Type B pancreatic cell (in vitro differentiated cells): ENCODE results near the gene MISP. TPM values are rescaled to one million over a fixed set of nuclear protein-coding genes. Genes with fewer than 3 reads are reported as not detected.

Source experiments
- DNase-seq: peaks from one replicate; pipeline ENCODE4 v3.0.0; 2021; ENCODE audit warnings: mixed read lengths; ENCODE audit not compliant: unreplicated experiment; ENCODE audit errors: extremely low spot score
- H3K27ac Mint-ChIP-seq: 2 replicates; pipeline ENCODE4 v1.8.0; 2021; ENCODE audit warnings: mild to moderate bottlenecking, mixed read lengths
- H3K27me3 Mint-ChIP-seq: 2 replicates; pipeline ENCODE4 v1.8.0; 2021; ENCODE audit warnings: mixed read lengths
- H3K36me3 Mint-ChIP-seq: 2 replicates; pipeline ENCODE4 v1.8.0; 2021; ENCODE audit warnings: mixed read lengths
- H3K4me1 Mint-ChIP-seq: one replicate; pipeline ENCODE4 v1.8.0; 2021; ENCODE audit warnings: mixed read lengths; ENCODE audit not compliant: unreplicated experiment
- H3K4me3 Mint-ChIP-seq: 2 replicates; pipeline ENCODE4 v1.8.0; 2021; ENCODE audit warnings: mild to moderate bottlenecking, mixed read lengths
- H3K9me3 Mint-ChIP-seq: 2 replicates; pipeline ENCODE4 v1.8.0; 2021; ENCODE audit warnings: mixed read lengths
- total RNA-seq: library from RNA; stranded (reverse); gene quantifications from 2 replicates; pipeline ENCODE4 v1.2.1, GENCODE V29; 2021; ENCODE audit warnings: low replicate concordance
- TF ChIP-seq, protein P1 (sequence below): fragments of 200-600 bp; sonication (generic); conservative IDR thresholded peaks from 2 replicates; pipeline ENCODE4 v1.5.0; 2021; ENCODE audit warnings: antibody characterized with exemption, mild to moderate bottlenecking

The MISP gene
- total RNA-seq, 1 donor from 2014 or later = 9.4 TPM

DNA sequence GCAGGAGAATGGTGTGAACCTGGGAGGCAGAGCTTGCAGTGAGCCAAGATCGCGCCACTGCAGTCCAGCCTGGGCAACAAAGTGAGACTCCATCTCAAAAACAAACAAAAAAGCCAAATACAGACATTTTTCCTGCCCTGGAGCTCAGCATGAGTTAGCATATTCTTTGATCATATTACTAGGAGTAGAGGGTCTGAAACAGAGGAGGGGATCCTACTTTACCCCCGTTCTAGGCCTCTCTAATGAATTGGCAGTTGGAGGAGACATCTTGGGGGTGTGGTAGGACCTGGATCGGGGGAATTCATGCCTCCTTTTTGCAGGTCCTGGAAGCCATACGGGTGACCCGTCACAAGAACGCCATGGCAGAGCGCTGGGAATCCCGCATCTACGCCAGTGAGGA lies 12.3 kb downstream of the MISP start:
- H3K27ac Mint-ChIP-seq = no peak overlapping the region
- TF ChIP-seq, protein P1, sequence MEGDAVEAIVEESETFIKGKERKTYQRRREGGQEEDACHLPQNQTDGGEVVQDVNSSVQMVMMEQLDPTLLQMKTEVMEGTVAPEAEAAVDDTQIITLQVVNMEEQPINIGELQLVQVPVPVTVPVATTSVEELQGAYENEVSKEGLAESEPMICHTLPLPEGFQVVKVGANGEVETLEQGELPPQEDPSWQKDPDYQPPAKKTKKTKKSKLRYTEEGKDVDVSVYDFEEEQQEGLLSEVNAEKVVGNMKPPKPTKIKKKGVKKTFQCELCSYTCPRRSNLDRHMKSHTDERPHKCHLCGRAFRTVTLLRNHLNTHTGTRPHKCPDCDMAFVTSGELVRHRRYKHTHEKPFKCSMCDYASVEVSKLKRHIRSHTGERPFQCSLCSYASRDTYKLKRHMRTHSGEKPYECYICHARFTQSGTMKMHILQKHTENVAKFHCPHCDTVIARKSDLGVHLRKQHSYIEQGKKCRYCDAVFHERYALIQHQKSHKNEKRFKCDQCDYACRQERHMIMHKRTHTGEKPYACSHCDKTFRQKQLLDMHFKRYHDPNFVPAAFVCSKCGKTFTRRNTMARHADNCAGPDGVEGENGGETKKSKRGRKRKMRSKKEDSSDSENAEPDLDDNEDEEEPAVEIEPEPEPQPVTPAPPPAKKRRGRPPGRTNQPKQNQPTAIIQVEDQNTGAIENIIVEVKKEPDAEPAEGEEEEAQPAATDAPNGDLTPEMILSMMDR = no peak
- H3K4me3 Mint-ChIP-seq = no peak overlapping the region
- H3K36me3 Mint-ChIP-seq = no peaks in the 10 kb centered on the region
- peaks cover 3% of the 10 kb centered on the region for H3K4me1 Mint-ChIP-seq
- DNase-seq = no peak
- H3K27me3 Mint-ChIP-seq = no peaks in the 10 kb centered on the region
- no peaks in the 10 kb centered on the region for H3K9me3 Mint-ChIP-seq

DNA sequence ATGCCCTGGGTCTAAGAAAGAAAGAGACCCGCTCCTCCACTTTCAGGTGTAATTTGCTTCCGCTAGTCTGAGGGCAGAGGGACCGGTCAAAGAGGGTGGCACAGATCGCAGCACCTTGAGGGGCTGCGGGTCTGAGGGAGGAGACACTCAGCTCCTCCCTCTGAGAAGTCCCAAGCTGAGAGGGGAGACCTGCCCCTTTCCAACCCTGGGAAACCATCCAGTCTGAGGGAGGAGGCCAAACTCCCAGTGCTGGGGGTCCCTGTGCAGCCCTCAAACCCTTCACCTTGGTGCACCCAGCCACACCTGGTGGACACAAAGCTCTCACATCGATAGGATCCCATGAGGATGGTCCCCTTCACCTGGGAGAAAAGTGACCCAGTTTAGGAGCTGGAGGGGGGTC lies 13.0 kb downstream of the MISP start:
- Mint-ChIP-seq H3K27me3 (no peaks in the 10 kb centered on the region), H3K4me1 (peaks cover 6% of the 10 kb centered on the region), H3K36me3 (no peaks in the 10 kb centered on the region), H3K4me3 (no peak overlapping the region), H3K27ac (no peak overlapping the region), H3K9me3 (no peaks in the 10 kb centered on the region)
- TF ChIP-seq, protein P1 = no peak
- DNase-seq = no peak

DNA sequence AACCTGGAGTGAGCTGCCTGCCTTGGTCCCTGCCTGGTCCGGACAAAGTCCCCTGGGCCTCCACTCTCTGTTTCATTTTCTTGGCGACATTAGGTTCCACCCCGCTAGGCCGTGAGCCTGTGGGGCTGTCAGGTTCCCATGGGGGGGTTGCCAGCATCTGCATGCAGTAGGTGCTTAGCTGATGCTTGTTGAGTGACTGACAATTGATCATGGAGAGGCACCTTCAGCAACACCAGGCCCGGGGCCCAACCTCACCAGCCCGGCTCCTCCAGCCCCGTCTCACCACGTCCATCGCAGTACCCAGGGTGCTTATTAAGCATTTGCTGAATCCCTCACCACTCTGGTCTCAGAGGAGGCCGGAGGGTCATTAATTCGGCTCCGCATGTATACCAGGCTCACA lies 13.4 kb downstream of the MISP start:
- Mint-ChIP-seq H3K27me3 (no peaks in the 10 kb centered on the region), H3K9me3 (no peaks in the 10 kb centered on the region)
- TF ChIP-seq, protein P1 = no peak

DNA sequence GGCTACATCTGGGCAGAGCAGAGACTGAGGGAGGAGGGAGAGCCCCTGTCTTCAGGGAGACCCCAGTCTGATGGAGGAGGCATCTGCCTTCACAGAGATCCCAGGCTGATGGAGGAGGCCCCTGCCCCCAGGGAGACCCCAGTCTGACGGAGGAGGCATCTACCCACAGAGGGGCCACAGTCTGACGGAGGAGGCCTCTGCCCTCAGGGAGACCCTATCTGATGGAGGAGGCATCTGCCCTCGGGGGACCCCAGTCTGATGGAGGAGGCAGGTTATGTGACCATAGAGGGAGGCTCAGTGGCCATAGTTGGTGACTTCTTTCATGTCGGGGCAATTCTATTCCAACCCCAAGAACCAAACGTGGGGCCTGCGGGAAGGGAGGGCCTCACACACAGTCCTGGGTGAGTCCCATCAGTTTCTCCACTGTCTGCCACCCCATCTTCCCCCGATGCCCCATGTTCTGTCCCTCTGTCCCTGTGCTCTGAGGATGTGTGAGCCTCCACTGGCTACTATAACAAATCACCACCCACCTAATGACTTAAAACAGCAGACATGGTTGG lies 14.3 kb downstream of the MISP start:
- no peak overlapping the region for H3K27ac Mint-ChIP-seq
- no peaks in the 10 kb centered on the region for H3K36me3 Mint-ChIP-seq
- no peak overlapping the region for H3K4me3 Mint-ChIP-seq

More for the DNA sequence above, 13.4 kb downstream of the MISP start:
- H3K4me3 Mint-ChIP-seq = no peak overlapping the region
- H3K4me1 Mint-ChIP-seq = peaks cover 6% of the 10 kb centered on the region
- DNase-seq = no peak
- H3K36me3 Mint-ChIP-seq = no peaks in the 10 kb centered on the region
- H3K27ac Mint-ChIP-seq = no peak overlapping the region

DNA sequence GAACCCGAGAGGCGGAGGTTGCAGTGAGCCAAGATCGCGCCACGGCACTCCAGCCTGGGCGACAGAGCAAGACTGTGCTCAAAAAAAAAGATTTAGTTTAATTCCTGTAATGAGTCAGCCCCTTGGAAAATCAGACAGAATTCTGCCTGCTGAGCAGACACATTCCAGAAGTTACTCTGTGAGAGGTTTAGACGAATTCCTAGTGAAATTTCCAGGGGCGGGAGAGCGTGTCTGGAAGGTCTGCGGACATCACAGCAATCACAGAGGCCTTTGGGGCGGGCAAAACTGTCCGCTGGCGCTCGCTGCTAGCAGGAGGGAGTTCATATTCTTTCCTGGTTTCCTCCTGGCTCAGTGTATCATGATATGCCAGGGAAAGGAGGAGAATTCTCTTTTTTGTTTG lies 17.5 kb downstream of the MISP start:
- DNase-seq = no peak
- no peaks in the 10 kb centered on the region for H3K9me3 Mint-ChIP-seq
- peaks cover 3% of the 10 kb centered on the region for H3K4me1 Mint-ChIP-seq
- H3K4me3 Mint-ChIP-seq = no peak overlapping the region
- no peaks in the 10 kb centered on the region for H3K27me3 Mint-ChIP-seq
- TF ChIP-seq, protein P1 = no peak
- peak overlapping the region; percentile 48 for H3K27ac Mint-ChIP-seq
- H3K36me3 Mint-ChIP-seq = no peaks in the 10 kb centered on the region

More for the DNA sequence above, 14.3 kb downstream of the MISP start:
- H3K27me3 Mint-ChIP-seq = no peaks in the 10 kb centered on the region
- no peaks in the 10 kb centered on the region for H3K9me3 Mint-ChIP-seq
- H3K4me1 Mint-ChIP-seq = peaks cover 3% of the 10 kb centered on the region
- no peak for DNase-seq
- TF ChIP-seq, protein P1 = no peak

DNA sequence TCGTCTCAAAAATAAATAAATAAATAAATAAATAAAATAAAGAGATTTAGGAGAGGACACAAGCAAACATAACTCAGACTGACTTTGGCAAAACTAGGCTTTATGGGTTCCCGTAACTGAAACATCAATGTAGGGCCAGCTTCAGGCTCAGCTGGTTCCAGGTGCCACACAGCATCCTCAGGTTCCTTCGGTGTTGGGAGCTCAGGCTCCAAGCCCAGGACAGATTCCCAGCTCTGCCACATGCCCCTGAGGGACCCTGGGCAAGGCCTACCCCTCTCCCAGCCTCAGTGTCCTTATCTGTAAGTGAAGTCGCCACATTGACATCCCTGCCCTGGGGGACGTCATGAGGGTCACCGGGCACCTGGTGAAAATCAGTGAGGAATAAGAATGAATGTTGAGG lies 18.7 kb downstream of the MISP start:
- Mint-ChIP-seq H3K4me1 (peaks cover 3% of the 10 kb centered on the region), H3K27me3 (no peaks in the 10 kb centered on the region), H3K27ac (no peak overlapping the region), H3K4me3 (no peak overlapping the region), H3K36me3 (no peaks in the 10 kb centered on the region), H3K9me3 (no peaks in the 10 kb centered on the region)
- TF ChIP-seq, protein P1 = no peak
- DNase-seq = no peak
